Activated CD8-positive, alpha-beta memory T cell treated with anti-CD3 and anti-CD28 coated beads, Interleukin-2, amount 10 ng/mL, durations not matched to agents 7 days and 5 days (primary cell): ENCODE data around the gene TMEM43. TPM values are rescaled to one million over a fixed set of nuclear protein-coding genes. Genes with fewer than 3 reads are reported as not detected.

Source experiments
- ATAC-seq: fragments of 150-1000 bp; cut with Tn5 transposase; one replicate; pipeline ENCODE4 v1.10.0; 2021; ENCODE audit warnings: moderate library complexity
- CTCF ChIA-PET: fragments of 350-600 bp; sonication (Branson Sonifier 250); formaldehyde crosslinking; loops from one replicate; lab custom pipeline; 2021; ENCODE audit warnings: antibody characterized with exemption; lab: Charles Lee
- DNase-seq: peaks from one replicate; pipeline ENCODE4 v3.0.0-alpha.2; 2020
- H3K27ac Mint-ChIP-seq: one replicate; pipeline ENCODE4 v1.8.0; 2021; ENCODE audit warnings: mild to moderate bottlenecking, mixed read lengths
- H3K27me3 Mint-ChIP-seq: one replicate; pipeline ENCODE4 v1.8.0; 2021; ENCODE audit warnings: mixed read lengths
- H3K36me3 Mint-ChIP-seq: one replicate; pipeline ENCODE4 v1.8.0; 2021; ENCODE audit warnings: mild to moderate bottlenecking, mixed read lengths
- H3K4me1 Mint-ChIP-seq: one replicate; pipeline ENCODE4 v1.8.0; 2021; ENCODE audit warnings: mixed read lengths
- H3K4me3 Mint-ChIP-seq: one replicate; pipeline ENCODE4 v1.8.0; 2021; ENCODE audit warnings: mild to moderate bottlenecking, moderate library complexity, mixed read lengths
- H3K9me3 Mint-ChIP-seq: one replicate; pipeline ENCODE4 v1.8.0; 2022; ENCODE audit warnings: low read depth, mixed read lengths
- total RNA-seq, 2 experiments: library from RNA; stranded (reverse); gene quantifications; one replicate each; pipeline ENCODE4 v1.2.3, GENCODE V29; 2021

The TMEM43 gene
- total RNA-seq, 2 experiments from 2014 or later, result 27.6 to 31.8 TPM

GRCh38 chr3:14152963-14153355, 28.1 kb downstream of the TMEM43 start:
- peaks cover 22% of the 10 kb centered on the region for H3K36me3 Mint-ChIP-seq

GRCh38 chr3:14153663-14154062, 28.8 kb downstream of the TMEM43 start:
- Mint-ChIP-seq H3K9me3 (no peaks in the 10 kb centered on the region), H3K4me3 (no peak overlapping the region), H3K4me1 (no peaks in the 10 kb centered on the region), H3K27ac (no peak overlapping the region), H3K36me3 (peaks cover 27% of the 10 kb centered on the region), H3K27me3 (no peaks in the 10 kb centered on the region)
- ATAC-seq (no peak), DNase-seq (peak; percentile 22)
- CTCF ChIA-PET, result interaction anchor here (1.4 to 1.5 kb wide), 2 partner anchors 23 to 50 kb away, joined by 3 read pairs; no protein-coding TSS in a partner anchor

More at GRCh38 chr3:14152963-14153355, 28.1 kb downstream of the TMEM43 start:
- Mint-ChIP-seq H3K27ac (no peak overlapping the region), H3K9me3 (no peaks in the 10 kb centered on the region), H3K27me3 (no peaks in the 10 kb centered on the region), H3K4me3 (no peak overlapping the region), H3K4me1 (no peaks in the 10 kb centered on the region)
- DNase-seq (peak; percentile 33), ATAC-seq (no peak)
- CTCF ChIA-PET, result interaction anchor here (0.7 to 1.5 kb wide), 4 partner anchors 24 to 257 kb away, joined by 3 to 4 read pairs (median 3); partner anchors contain the start of genes LSM3 and XPC

DNA sequence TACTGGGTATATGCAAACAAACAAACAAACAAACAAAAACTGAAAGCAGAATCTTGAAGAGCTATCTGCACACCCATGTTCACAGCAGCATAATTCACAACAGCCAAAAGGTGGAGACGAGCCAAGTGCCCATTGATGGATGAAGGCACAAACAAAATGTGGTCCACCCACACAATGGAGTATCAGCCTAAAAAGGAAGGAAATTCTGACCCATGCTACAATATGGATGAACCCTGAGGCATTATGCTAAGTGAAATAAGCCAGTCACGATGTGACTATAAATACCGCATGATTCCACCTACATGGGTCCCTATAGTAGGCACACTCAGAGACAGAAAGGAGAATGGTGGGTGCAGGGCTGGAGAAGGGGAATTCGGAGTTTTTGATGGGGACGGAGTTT, 29.4 kb downstream of the TMEM43 start:
- CTCF ChIA-PET, result interaction anchor here (1.4 kb wide), 1 partner anchor 49 kb away, joined by 3 read pairs; no protein-coding TSS in a partner anchor
- H3K36me3 Mint-ChIP-seq, result peaks cover 32% of the 10 kb centered on the region
- no peaks in the 10 kb centered on the region for H3K4me1 Mint-ChIP-seq
- ATAC-seq (no peak), DNase-seq (no peak)
- no peak overlapping the region for H3K4me3 Mint-ChIP-seq
- H3K9me3 Mint-ChIP-seq, result no peaks in the 10 kb centered on the region
- no peak overlapping the region for H3K27ac Mint-ChIP-seq
- H3K27me3 Mint-ChIP-seq, result no peaks in the 10 kb centered on the region

DNA sequence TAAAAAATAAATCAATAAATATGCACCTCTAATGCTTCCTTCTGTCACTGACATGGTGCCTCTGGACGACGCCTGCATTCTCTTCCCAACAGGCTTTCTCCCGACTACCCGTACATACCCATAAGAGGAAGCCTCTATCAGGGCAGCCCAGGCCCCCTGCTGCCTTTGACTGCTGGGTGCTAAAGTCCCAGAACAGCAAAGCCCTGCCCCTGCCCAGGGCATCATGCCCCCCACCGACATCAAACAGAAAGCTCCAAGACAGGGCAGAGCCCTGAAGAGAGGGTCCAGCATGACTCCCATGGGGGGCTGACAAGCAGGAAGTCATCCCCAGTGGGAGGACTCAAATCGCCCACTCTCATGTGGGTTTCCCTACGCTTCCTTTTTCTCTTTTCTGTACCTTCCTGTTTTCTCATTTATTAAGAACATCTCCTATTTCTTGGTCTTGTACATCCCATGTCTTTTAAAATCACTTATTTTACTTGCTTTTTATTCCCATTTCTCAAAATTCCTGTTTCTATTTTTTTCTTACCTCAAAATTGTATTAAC, 30.1 kb downstream of the TMEM43 start:
- H3K27me3 Mint-ChIP-seq, result no peaks in the 10 kb centered on the region
- CTCF ChIA-PET, result interaction anchor here (0.8 kb wide), 1 partner anchor 49 kb away, joined by 3 read pairs; no protein-coding TSS in a partner anchor
- H3K9me3 Mint-ChIP-seq, result no peaks in the 10 kb centered on the region
- no peak overlapping the region for H3K4me3 Mint-ChIP-seq
- DNase-seq (no peak), ATAC-seq (no peak)
- no peak overlapping the region for H3K27ac Mint-ChIP-seq
- H3K36me3 Mint-ChIP-seq, result peaks cover 36% of the 10 kb centered on the region
- H3K4me1 Mint-ChIP-seq, result no peaks in the 10 kb centered on the region

GRCh38 chr3:14156201-14156600, 31.3 kb downstream of the TMEM43 start:
- CTCF ChIA-PET, result no interaction called here
- no peaks in the 10 kb centered on the region for H3K27me3 Mint-ChIP-seq
- no peak overlapping the region for H3K4me3 Mint-ChIP-seq
- ATAC-seq, result no peak
- H3K27ac Mint-ChIP-seq, result no peak overlapping the region
- H3K9me3 Mint-ChIP-seq, result peaks cover 2% of the 10 kb centered on the region
- H3K36me3 Mint-ChIP-seq, result peaks cover 48% of the 10 kb centered on the region
- no peaks in the 10 kb centered on the region for H3K4me1 Mint-ChIP-seq
- no peak for DNase-seq

GRCh38 chr3:14156843-14157561, 32.1 kb downstream of the TMEM43 start:
- H3K36me3 Mint-ChIP-seq, result peaks cover 56% of the 10 kb centered on the region
- CTCF ChIA-PET, result no interaction called here
- no peak for DNase-seq
- H3K4me3 Mint-ChIP-seq, result no peak overlapping the region
- no peak for ATAC-seq
- H3K4me1 Mint-ChIP-seq, result no peaks in the 10 kb centered on the region
- no peak overlapping the region for H3K27ac Mint-ChIP-seq
- H3K27me3 Mint-ChIP-seq, result no peaks in the 10 kb centered on the region
- H3K9me3 Mint-ChIP-seq, result peaks cover 7% of the 10 kb centered on the region

DNA sequence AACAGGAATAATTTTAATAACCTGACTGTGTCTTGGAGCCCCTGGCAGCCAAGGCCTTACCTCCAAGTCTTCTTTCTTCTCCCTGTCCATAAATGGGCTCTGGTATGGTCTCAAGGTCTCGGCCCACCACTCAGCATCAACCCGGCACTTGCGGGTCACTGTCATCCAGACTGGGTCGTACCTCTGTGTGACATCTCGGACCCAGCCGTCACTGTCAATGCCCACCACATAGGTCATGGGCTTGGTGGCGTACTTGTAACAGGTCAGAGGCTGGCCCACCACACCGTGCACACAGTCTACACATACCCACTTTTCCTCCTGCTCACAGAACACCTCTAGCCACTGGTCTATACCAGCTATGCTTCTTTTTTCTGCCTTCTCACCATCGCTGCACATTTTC, 33.1 kb downstream of the TMEM43 start:
- DNase-seq (no peak), ATAC-seq (no peak)
- Mint-ChIP-seq H3K27ac (peak overlapping the region; percentile 31), H3K9me3 (peaks cover 9% of the 10 kb centered on the region), H3K4me3 (no peak overlapping the region), H3K27me3 (no peaks in the 10 kb centered on the region), H3K36me3 (peaks cover 64% of the 10 kb centered on the region), H3K4me1 (no peaks in the 10 kb centered on the region)
- CTCF ChIA-PET, result interaction anchor here (1.3 kb wide), 1 partner anchor 9 kb away, joined by 3 read pairs; no protein-coding TSS in a partner anchor

DNA sequence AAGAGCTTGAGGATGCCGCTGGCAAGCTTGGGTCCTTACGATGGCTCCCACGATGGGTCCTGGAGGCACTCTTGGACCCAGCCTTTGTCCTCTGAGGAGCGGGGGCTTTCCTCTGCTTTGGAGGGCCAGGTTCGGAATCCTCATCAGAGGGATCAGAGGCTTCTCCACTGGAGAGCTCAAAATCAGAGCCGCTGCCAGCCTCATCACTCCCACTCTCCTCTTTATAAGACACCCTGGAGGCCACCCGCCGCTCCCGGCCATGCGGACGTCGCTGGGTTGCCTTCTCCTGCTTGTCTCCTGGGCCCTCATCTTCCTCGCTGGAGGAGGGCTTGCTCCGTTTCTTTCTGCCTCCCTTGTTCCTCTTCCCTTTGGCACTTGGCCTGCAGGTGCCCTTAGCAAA, 33.5 kb downstream of the TMEM43 start:
- H3K9me3 Mint-ChIP-seq, result peaks cover 9% of the 10 kb centered on the region
- ATAC-seq, result no peak
- no peak for DNase-seq
- CTCF ChIA-PET, result interaction anchor here (1.3 kb wide), 1 partner anchor 9 kb away, joined by 3 read pairs; no protein-coding TSS in a partner anchor
- no peaks in the 10 kb centered on the region for H3K27me3 Mint-ChIP-seq
- H3K36me3 Mint-ChIP-seq, result peaks cover 67% of the 10 kb centered on the region
- no peak overlapping the region for H3K4me3 Mint-ChIP-seq
- no peaks in the 10 kb centered on the region for H3K4me1 Mint-ChIP-seq
- no peak overlapping the region for H3K27ac Mint-ChIP-seq

- Mint-ChIP-seq H3K4me3 (no peak overlapping the region), H3K36me3 (peaks cover 69% of the 10 kb centered on the region), H3K4me1 (no peaks in the 10 kb centered on the region), H3K27me3 (no peaks in the 10 kb centered on the region), H3K27ac (no peak overlapping the region), H3K9me3 (peaks cover 9% of the 10 kb centered on the region)
- CTCF ChIA-PET, result no interaction called here
- DNase-seq (no peak), ATAC-seq (no peak)
Observed at GRCh38 chr3:14159426-14159825, 34.6 kb downstream of the TMEM43 start.

DNA sequence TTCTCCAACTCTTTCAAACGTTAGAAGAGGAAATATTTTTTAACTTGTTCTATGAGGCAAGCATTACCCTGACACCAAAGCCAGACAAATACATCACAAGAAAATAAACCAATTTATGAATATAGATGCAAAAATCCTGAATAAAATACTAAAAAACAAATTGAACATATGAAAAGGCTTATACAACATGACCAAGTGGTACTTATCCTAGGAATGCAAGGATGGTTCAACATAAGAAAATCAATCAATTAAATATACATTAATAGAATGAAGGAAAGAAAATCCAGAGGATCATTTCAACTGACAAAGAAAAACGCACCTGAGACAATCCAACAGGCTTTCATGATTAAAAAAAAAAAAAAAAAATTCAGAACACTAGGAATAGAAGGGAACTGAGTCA, 36.4 kb downstream of the TMEM43 start:
- H3K9me3 Mint-ChIP-seq, result peaks cover 9% of the 10 kb centered on the region
- H3K36me3 Mint-ChIP-seq, result peaks cover 76% of the 10 kb centered on the region
- CTCF ChIA-PET, result no interaction called here
- ATAC-seq, result no peak
- DNase-seq, result no peak
- H3K27me3 Mint-ChIP-seq, result no peaks in the 10 kb centered on the region
- H3K27ac Mint-ChIP-seq, result no peak overlapping the region
- H3K4me3 Mint-ChIP-seq, result no peak overlapping the region
- H3K4me1 Mint-ChIP-seq, result peaks cover 3% of the 10 kb centered on the region

DNA sequence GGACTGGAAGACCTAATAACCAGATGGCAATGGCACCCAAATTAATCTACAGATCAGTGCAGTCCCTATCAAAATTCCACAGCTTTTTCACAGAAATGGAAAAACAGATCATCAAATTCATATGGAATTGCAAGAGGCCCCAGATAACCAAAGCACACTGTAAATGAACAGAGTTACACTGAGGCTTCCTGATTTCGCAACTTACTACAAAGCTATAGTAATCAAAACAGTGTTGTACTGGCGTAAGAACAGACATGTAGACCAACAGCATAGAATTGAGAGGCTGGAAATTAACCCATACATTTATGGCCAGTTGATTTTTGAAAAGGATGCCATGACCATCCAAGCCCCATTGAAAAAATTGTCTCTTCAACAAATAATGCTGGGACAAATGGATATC, 37.3 kb downstream of the TMEM43 start:
- Mint-ChIP-seq H3K4me3 (no peak overlapping the region), H3K27ac (no peak overlapping the region), H3K36me3 (peaks cover 82% of the 10 kb centered on the region), H3K9me3 (peaks cover 9% of the 10 kb centered on the region), H3K4me1 (peaks cover 3% of the 10 kb centered on the region), H3K27me3 (no peaks in the 10 kb centered on the region)
- CTCF ChIA-PET, result interaction anchor here (0.6 kb wide), 1 partner anchor 542 kb away, joined by 3 read pairs; no protein-coding TSS in a partner anchor
- DNase-seq (no peak), ATAC-seq (no peak)

DNA sequence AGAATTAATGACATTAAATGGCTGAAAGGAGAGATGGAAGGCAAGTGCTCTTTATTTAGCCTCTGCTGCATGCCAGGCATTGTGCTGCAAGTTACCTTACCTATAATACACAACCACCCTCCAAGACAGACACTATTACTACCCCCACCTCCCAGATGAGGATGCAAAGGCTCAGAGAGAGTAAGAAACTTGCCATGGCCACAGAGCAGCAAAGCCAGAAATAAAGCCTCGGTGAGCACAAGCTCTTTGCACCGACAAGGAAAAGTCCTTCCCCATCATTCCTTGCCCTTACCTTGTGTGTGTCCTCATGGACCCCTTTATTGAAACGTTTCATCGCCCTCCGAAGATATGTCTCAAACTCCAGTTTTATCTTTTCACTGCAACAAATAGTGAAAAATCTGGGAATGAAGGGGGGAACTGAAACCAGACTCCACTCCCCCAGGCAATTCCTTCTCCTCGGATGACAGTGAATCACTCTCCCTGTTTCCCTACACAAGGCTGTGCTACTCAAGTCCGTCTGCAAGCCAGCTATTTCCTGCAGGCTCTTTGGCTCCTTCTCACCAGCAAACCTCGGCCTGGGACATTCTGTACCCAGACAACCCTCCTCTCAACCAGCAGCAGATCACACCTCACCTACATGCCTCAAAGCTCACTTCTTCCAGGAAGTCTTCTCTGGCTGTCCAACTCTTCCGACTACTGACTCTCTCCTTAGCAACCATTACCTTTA, 42.2 kb downstream of the TMEM43 start:
- ATAC-seq (no peak), DNase-seq (no peak)
- peaks cover 2% of the 10 kb centered on the region for H3K9me3 Mint-ChIP-seq
- H3K27me3 Mint-ChIP-seq, result no peaks in the 10 kb centered on the region
- CTCF ChIA-PET, result interaction anchor here (0.6 to 1.0 kb wide), 2 partner anchors 37 to 301 kb away, joined by 3 read pairs; no protein-coding TSS in a partner anchor
- peaks cover 79% of the 10 kb centered on the region for H3K36me3 Mint-ChIP-seq
- H3K27ac Mint-ChIP-seq, result no peak overlapping the region
- H3K4me3 Mint-ChIP-seq, result no peak overlapping the region
- H3K4me1 Mint-ChIP-seq, result peaks cover 11% of the 10 kb centered on the region

DNA sequence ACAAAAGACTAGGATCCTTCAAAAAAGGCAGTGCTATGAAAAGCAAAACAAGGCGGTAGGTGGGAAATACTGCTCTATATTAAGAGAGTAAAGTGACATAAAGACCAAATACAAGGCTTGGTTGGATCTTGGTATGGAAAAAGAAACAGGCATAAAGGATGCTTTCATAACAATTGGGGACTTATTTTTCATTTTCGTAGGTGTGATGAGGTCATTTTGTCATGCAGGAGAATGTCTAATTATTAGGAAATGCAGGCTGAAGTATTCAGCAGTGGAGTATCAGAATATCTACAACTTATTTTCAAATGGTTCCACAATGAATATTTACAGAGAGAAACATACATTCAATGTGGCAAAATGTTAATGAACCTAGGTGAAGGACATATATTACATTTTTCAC, 44.6 kb downstream of the TMEM43 start:
- H3K4me3 Mint-ChIP-seq, result no peak overlapping the region
- H3K9me3 Mint-ChIP-seq, result no peaks in the 10 kb centered on the region
- DNase-seq (no peak), ATAC-seq (no peak)
- peaks cover 22% of the 10 kb centered on the region for H3K4me1 Mint-ChIP-seq
- no peak overlapping the region for H3K27ac Mint-ChIP-seq
- CTCF ChIA-PET, result interaction anchor here (1.3 kb wide), 1 partner anchor 27 kb away, joined by 3 read pairs; no protein-coding TSS in a partner anchor
- H3K27me3 Mint-ChIP-seq, result no peaks in the 10 kb centered on the region
- peaks cover 68% of the 10 kb centered on the region for H3K36me3 Mint-ChIP-seq
